Body of pancreas (tissue), 4 donors: ENCODE results near the gene KIAA2012.

Experiments used
- CTCF ChIP-seq, 7 experiments: fragments of 450-650 bp in 4 of 7; fragments of 200-600 bp in 3 of 7; sonication (generic) in 3 of 7; IDR thresholded peaks; one replicate each; pipeline ENCODE4 v1.5.1; 2016 to 2019; ENCODE audit warnings: antibody characterized with exemption in 7 of 7
- POLR2A ChIP-seq, 3 donors: fragments of 450-650 bp; IDR thresholded peaks; one replicate each; pipeline ENCODE4 v1.6.1; 2016; ENCODE audit warnings: antibody characterized with exemption in 3 of 3, mild to moderate bottlenecking in 2 of 3

- TF ChIP-seq CTCF (IDR thresholded peaks at IDR 0.05) (no peak), POLR2A (IDR thresholded peaks at IDR 0.05) (no peak)
These were observed 178.4 kb downstream of the KIAA2012 start for GRCh38 chr2:202251494-202251893.
